NCI-H345 treated with DMSO at 0.1 percent for 48 hours (cell line): ENCODE data around the gene CIRBP.
"Not testable (repeated sequence)": the region's sequence is repeated elsewhere in the genome, so short reads cannot be mapped to it uniquely, and the experiment has no call there.

Source experiments
- DNase-seq: peaks from one replicate; lab custom pipeline; 2025; ENCODE audit not compliant: unreplicated experiment; lab: John Stamatoyannopoulos, UW

Gene CIRBP

GRCh38 chr19:1243768-1244692 is 25.1 kb upstream of the CIRBP start:
- peak; percentile 41 for DNase-seq

GRCh38 chr19:1244693-1245451 is 24.3 kb upstream of the CIRBP start:
- no peak for DNase-seq

GRCh38 chr19:1245494-1246264 is 23.5 kb upstream of the CIRBP start:
- DNase-seq = no peak

GRCh38 chr19:1246265-1247087 is 22.7 kb upstream of the CIRBP start:
- not testable (repeated sequence) for DNase-seq

GRCh38 chr19:1247748-1248138 is 21.4 kb upstream of the CIRBP start:
- no peak for DNase-seq

- peak; percentile 64 for DNase-seq
These were observed 20.9 kb upstream of the CIRBP start, which contains the start of gene MIDN for GRCh38 chr19:1248139-1248785. TSS of gene MIDN (plus strand) at chr19:1248583. CDS start at chr19:1250297, 1,714 bp downstream.

GRCh38 chr19:1248786-1249297 is 20.3 kb upstream of the CIRBP start:
- DNase-seq = peak; percentile 64

GRCh38 chr19:1249298-1249989 is 19.7 kb upstream of the CIRBP start:
- peak; percentile 92 for DNase-seq

GRCh38 chr19:1249990-1250436 is 19.1 kb upstream of the CIRBP start:
- no peak for DNase-seq

GRCh38 chr19:1250437-1251260 is 18.5 kb upstream of the CIRBP start:
- no peak for DNase-seq

GRCh38 chr19:1251330-1252220 is 17.6 kb upstream of the CIRBP start:
- no peak for DNase-seq

- no peak for DNase-seq
These were observed 16.8 kb upstream of the CIRBP start for GRCh38 chr19:1252221-1252820.

- DNase-seq = no peak
These were observed 16.2 kb upstream of the CIRBP start for GRCh38 chr19:1252821-1253513.

- DNase-seq = no peak
These were observed 15.5 kb upstream of the CIRBP start for GRCh38 chr19:1253514-1254080.

GRCh38 chr19:1254081-1254527 is 15.0 kb upstream of the CIRBP start:
- no peak for DNase-seq
